GM19395 (cell line): Measurements from ENCODE around the gene EGFL6.
"Not testable (repeated sequence)": the region's sequence is repeated elsewhere in the genome, so short reads cannot be mapped to it uniquely, and the experiment has no call there.

Experiments used
- ATAC-seq: cut with Tn5 transposase; IDR thresholded peaks from one replicate; pipeline ENCODE4 v1.9.1; 2021; ENCODE audit warnings: mild to moderate bottlenecking, moderate library complexity; ENCODE audit not compliant: unreplicated experiment

EGFL6 gene

GRCh38 chrX:13652287-13652793 lies 82.9 kb downstream of the EGFL6 start:
- no peak for ATAC-seq

DNA sequence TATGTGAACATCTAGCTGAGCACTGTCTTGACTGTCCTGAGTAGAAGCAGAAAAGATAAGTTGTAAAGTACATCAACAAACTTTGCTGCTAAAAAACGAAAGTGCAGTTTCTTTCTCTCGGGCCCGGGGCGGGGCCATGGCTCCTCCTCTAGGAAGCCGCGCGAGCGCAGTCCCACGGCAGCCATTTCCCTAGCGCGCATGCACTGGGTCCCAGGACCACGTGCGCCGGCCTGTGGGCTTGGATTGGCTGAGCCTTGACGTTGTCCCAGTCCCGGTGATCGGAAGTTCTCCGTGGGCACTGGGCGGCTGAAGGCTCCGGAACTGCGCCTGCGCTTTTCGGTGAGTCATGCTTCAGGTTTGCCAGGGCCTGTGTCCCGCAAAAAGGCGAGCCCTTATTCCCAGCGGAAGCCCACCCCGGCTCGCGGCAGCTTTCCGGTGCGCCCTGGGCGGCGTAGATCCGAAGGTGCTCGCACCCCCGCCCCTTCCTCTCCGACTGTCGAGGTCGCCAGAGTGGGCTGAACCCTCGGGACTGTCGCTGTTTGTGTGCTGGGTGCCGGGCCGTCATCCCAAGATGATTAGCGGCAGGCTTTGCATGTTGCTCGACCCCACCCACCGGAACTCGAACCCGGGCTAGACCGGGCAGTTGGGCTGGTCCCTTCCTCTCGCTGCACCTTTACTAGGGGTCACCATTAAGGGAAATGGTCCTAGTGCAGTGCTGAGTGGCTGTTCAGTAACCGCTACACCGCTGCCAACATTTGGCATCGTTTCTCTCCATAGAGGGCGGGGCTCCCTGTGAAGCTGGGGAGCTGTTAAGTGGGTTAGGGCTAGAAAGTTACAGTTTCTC lies 83.7 kb downstream of the EGFL6 start, which contains the start of gene TCEANC:
TSS of gene TCEANC (plus strand) at position 292 of the 844 bp plus-strand sequence. CDS start 9,368 bp downstream, outside the sequence.
- ATAC-seq, result peak; percentile 96

- ATAC-seq, result no peak
Observed at GRCh38 chrX:13654116-13654515, 84.7 kb downstream of the EGFL6 start.

- ATAC-seq, result no peak
Observed at GRCh38 chrX:13655674-13656073, 86.3 kb downstream of the EGFL6 start.

DNA sequence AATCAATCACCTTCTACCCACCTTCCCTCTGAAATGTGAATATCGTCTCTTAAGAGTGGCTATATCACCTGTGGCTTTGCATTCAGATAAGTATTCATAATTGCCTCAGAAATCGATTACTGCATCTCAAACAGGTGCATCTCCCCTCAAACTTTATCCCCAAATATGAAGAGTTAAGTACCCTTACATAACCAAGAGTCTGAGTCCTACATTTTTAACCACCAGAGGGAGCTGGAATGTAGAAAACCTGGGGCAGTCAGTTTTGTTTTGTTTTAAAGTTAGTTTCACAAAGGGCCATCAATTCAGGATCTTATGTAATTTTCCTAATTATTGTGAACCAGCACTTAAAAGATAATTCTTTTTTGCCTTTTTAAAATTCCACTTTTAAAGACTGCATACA lies 89.2 kb downstream of the EGFL6 start:
- ATAC-seq, result no peak

DNA sequence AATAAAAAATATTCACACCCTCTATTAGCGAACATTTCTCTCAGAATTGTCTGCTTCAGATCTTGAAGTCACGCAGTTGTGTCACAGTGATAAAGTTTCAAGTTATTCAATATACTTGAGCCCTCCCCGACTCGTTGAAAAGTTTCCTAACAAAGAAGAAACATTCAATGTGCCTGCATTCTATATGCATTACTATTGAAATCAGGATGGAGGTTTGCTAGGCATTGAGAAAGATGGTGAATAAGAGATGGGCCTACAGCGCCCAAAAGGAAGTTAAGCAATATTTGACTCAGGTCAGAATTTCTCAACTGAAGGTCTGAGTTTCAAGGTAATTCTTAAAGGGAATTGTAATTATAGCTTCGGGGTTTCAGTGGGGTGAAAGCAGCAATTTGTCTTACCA lies 89.7 kb downstream of the EGFL6 start:
- ATAC-seq, result no peak

GRCh38 chrX:13661735-13662288 lies 92.4 kb downstream of the EGFL6 start:
- peak; percentile 21 for ATAC-seq

DNA sequence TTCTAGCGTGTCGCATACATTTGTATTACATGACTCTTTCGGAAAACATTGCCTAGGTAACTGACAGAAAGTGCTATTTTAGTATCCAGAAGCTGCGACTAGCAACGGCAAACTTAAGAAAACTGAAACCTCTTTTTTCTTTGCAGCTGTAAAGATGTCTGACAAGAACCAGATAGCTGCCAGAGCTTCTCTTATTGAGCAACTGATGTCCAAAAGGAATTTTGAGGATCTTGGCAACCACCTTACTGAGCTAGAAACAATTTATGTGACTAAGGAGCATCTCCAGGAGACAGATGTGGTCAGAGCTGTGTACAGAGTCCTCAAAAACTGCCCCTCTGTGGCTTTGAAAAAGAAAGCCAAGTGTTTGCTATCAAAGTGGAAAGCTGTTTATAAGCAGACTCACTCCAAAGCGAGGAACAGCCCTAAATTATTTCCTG lies 93.0 kb downstream of the EGFL6 start:
- ATAC-seq, result peak; percentile 59

- no peak for ATAC-seq
Observed at GRCh38 chrX:13664020-13664419, 94.6 kb downstream of the EGFL6 start.

DNA sequence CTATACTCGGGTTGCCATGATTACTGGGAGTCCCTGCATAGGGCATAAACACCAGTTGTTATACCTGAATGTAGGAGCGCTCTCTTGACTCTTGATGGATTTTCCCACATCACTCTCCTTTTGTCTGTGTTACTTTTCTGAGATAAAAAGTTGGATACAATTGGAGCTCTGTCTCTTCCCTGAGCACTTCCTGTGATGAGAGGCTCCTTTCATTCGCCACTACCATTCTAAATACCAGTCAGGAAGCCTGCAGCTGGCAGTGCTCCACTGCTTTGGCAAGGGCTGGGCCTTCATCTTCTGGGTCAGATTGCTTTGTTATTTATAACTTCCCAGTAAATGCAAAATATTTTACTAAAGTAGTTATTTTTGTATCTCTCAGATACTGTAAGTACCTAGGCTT lies 97.4 kb downstream of the EGFL6 start:
- ATAC-seq, result no peak

GRCh38 chrX:13667919-13668318 lies 98.5 kb downstream of the EGFL6 start:
- ATAC-seq, result no peak

DNA sequence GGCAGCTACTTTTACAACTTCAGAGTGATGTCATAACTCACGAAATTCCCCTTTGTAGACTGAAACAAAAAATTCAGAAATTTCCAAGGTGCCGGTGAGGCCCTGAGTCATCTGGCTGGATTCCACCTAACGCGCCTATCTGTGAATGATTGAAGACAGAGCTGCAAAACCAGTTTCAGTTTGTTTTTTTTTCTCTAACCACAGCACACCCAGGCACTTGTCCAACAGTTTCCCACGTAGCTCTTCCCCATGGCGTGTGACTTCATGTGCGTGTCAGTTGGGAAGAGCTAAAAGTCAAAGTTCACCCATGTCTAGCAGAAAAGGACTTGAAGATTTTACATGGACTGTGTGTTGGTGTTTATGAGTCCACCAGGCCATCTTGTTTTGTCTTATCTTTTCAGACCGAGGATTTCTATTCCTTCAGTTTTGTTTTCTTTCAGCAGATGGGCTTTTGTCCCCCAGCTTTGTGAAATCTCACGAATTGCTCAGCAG lies 99.9 kb downstream of the EGFL6 start:
- peak; percentile 93 for ATAC-seq

GRCh38 chrX:13669755-13670154 lies 100.4 kb downstream of the EGFL6 start:
- ATAC-seq, result not testable (repeated sequence)

DNA sequence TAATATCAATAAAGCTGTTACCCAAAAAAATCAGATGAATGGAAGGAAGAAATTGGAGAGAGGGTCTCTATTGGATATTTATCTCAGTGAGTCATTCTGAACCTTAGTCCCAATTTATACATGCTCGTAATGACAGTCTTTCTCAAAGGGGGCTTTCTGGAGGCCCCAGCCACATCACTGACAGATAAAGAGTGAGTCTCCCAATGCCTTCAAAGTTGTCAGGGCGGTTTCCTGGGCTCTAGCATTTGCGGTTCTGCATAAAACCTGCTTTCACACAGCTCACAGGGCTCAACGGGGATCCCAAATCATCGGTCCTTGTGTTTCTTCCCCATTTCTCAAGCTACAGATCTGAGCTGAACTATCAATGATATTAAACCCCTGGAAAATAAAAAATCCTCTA lies 100.8 kb downstream of the EGFL6 start:
- ATAC-seq, result no peak

GRCh38 chrX:13673016-13673415 lies 103.6 kb downstream of the EGFL6 start:
- no peak for ATAC-seq

DNA sequence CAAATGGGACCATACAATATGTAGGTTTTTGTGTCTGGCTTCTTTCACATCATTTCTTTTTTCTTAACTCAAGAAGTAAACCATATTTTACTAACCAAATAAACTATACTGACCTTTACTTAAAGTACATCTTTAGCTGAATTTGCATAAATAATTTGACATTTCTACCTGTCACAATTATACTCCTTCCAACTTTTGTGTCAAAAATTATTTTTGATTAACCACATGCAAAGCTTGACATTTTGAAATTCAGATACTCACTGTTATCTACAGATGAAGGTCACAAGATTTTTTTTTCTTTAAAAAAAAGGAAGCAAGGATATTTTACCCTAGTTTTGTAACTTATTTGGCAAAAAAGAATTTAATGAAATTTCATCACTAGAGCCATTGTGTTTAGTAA lies 107.5 kb downstream of the EGFL6 start:
- no peak for ATAC-seq

- ATAC-seq, result not testable (repeated sequence)
Observed at GRCh38 chrX:13679700-13680099, 110.3 kb downstream of the EGFL6 start.

GRCh38 chrX:13681595-13681994 lies 112.2 kb downstream of the EGFL6 start:
- no peak for ATAC-seq
